ENCODE data around the gene NRF1.
"Not testable (repeated sequence)": the region's sequence is repeated elsewhere in the genome, so short reads cannot be mapped to it uniquely, and the experiment has no call there.

GRCh38 chr7:129596386-129596785 is 15.1 kb upstream of the NRF1 start:
- TF ChIP-seq TAF1, POLR2A, POLR2AphosphoS5, SPI1 (IDR thresholded peaks at IDR 0.05; ENCODE audit: low read depth, low read length): not testable (repeated sequence)
